ENCODE data around the gene FAAH2.

DNA sequence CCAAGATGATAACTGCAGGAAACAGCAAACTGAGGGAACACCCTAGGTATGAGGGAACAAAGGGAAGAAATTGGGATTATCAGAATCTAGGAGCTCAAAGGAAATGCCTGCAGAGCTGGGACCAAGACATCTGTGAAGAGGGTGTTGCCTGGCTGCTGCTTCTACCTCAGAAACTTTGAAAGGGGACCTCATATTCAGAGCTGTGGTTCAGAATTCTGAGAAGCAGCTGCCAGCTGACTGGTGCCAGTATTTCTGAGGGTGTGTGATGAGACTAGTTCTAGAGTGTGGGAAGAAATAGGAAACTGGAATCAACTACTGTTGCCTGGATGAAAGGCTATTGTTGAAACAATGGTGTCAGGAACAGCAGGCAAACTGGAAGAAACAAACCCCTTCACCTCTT, 8.5 kb downstream of the FAAH2 start:
- TF ChIP-seq, protein P1, sequence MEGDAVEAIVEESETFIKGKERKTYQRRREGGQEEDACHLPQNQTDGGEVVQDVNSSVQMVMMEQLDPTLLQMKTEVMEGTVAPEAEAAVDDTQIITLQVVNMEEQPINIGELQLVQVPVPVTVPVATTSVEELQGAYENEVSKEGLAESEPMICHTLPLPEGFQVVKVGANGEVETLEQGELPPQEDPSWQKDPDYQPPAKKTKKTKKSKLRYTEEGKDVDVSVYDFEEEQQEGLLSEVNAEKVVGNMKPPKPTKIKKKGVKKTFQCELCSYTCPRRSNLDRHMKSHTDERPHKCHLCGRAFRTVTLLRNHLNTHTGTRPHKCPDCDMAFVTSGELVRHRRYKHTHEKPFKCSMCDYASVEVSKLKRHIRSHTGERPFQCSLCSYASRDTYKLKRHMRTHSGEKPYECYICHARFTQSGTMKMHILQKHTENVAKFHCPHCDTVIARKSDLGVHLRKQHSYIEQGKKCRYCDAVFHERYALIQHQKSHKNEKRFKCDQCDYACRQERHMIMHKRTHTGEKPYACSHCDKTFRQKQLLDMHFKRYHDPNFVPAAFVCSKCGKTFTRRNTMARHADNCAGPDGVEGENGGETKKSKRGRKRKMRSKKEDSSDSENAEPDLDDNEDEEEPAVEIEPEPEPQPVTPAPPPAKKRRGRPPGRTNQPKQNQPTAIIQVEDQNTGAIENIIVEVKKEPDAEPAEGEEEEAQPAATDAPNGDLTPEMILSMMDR (IDR thresholded peaks at IDR 0.05; ENCODE audit: extremely low read depth in 1 of 2, insufficient read depth in 1 of 2, low read depth in 1 of 2, low read length in 2 of 2), result no peak
- TF ChIP-seq POLR2A (IDR thresholded peaks at IDR 0.05; ENCODE audit: low read depth, low read length) (no peak), POLR2AphosphoS5 (IDR thresholded peaks at IDR 0.05; ENCODE audit: insufficient read depth, low read depth, low read length) (no peak), EZH2 (IDR thresholded peaks at IDR 0.05; ENCODE audit: borderline replicate concordance, low read depth, low read length, severe bottlenecking) (no peak), FOS (IDR thresholded peaks at IDR 0.05; ENCODE audit: borderline replicate concordance, insufficient read depth, low read length) (no peak), JUN (IDR thresholded peaks at IDR 0.05; ENCODE audit: borderline replicate concordance, insufficient read depth, insufficient read length, low read depth) (no peak), MYC (IDR thresholded peaks at IDR 0.05; ENCODE audit: low read depth, low read length) (no peak), GATA2 (IDR thresholded peaks at IDR 0.05; ENCODE audit: insufficient read depth, insufficient read length, low read depth, low read length) (no peak)
- TF ChIP-seq, protein P2, sequence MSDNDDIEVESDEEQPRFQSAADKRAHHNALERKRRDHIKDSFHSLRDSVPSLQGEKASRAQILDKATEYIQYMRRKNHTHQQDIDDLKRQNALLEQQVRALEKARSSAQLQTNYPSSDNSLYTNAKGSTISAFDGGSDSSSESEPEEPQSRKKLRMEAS (IDR thresholded peaks at IDR 0.05; ENCODE audit: insufficient read depth, insufficient read length), result no peak

Data from endothelial cell of umbilical vein (primary cell).